Fibroblast of villous mesenchyme (primary cell): ENCODE results near the gene UNC13C. TPM values are rescaled to one million over a fixed set of nuclear protein-coding genes. Genes with fewer than 3 reads are reported as not detected.

Experiments used
- DNase-seq: peaks from one replicate; pipeline ENCODE4 v3.0.0-alpha.2; 2010; ENCODE audit warnings: low read depth
- H3K4me3 ChIP-seq: 2 replicates; pipeline ENCODE4 v1.5.1; 2011; ENCODE audit warnings: low read depth, mild to moderate bottlenecking, low read length
- total RNA-seq: library from RNA; depleted of rRNA; stranded (reverse); fragments of >200 nt; gene quantifications from 2 replicates; pipeline ENCODE4 v1.2.3, GENCODE V29; 2012
- TF ChIP-seq, protein P1 (sequence below): IDR thresholded peaks from 2 replicates; pipeline ENCODE4 v1.5.1; 2012; ENCODE audit warnings: low read depth, mild to moderate bottlenecking, low read length; ENCODE audit not compliant: insufficient read depth

UNC13C gene
- total RNA-seq, 1 donor, result not detected

DNA sequence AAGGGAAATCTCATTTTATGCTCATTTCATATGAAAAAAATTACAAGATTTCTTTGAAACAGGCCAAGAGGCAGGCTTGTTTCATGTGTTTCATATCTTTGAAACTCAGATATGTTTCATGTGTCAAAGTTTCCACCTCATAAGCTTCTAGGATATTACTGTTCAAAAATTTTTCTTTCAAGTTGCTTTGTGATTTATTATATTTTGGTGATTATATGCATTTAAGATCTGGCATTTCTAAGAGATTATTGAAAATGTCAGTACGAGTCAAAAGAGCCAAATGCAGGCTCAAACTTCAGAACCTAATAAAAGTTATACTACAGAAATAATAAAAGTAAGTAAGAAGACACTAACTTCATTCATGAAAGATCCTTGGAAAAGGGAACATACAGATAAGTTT lies 590.1 kb downstream of the UNC13C start:
- no peak overlapping the region for H3K4me3 ChIP-seq
- no peak for DNase-seq
- TF ChIP-seq, protein P1, sequence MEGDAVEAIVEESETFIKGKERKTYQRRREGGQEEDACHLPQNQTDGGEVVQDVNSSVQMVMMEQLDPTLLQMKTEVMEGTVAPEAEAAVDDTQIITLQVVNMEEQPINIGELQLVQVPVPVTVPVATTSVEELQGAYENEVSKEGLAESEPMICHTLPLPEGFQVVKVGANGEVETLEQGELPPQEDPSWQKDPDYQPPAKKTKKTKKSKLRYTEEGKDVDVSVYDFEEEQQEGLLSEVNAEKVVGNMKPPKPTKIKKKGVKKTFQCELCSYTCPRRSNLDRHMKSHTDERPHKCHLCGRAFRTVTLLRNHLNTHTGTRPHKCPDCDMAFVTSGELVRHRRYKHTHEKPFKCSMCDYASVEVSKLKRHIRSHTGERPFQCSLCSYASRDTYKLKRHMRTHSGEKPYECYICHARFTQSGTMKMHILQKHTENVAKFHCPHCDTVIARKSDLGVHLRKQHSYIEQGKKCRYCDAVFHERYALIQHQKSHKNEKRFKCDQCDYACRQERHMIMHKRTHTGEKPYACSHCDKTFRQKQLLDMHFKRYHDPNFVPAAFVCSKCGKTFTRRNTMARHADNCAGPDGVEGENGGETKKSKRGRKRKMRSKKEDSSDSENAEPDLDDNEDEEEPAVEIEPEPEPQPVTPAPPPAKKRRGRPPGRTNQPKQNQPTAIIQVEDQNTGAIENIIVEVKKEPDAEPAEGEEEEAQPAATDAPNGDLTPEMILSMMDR, result no peak

DNA sequence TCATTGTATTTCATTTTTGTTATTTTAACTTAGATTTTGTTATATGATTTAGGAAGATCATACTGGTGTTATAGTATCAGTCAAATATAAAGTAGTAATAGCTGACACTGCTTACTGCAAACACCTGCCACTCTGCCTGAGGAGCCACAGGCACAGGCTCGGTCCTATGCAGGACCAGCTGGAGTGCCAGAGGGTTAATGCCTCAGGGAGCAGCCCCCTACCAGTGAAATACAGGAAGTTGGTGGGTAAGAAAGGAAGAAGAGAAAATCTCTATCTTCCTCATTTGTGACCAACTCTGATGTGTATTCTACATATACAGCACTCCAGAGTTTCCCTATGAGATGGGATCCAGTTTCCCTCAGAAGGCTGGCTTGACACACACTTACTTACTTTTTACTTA lies 593.3 kb downstream of the UNC13C start:
- TF ChIP-seq, protein P1, result no peak
- no peak for DNase-seq

DNA sequence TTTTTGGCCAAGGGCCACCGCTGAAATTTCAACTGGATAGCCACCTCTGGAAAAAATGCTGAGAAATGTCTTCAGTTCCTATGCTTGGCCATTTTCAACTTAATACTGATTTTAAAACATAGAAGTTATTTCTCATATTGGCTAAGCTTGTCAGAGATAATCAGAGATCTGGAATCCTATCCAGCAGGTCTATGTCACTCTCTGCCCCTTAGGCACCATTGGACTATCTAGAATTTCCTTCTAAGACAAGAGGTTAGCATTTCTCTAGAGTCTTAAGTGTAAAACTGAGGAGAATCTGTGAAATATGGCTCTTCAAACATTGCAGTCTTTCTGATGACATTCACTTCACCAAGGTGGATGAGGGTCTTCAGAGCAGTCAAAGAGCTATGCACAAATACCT lies 597.3 kb downstream of the UNC13C start:
- TF ChIP-seq, protein P1, result no peak
- H3K4me3 ChIP-seq, result no peak overlapping the region
- DNase-seq, result no peak

More for the DNA sequence above, 593.3 kb downstream of the UNC13C start:
- no peak overlapping the region for H3K4me3 ChIP-seq

DNA sequence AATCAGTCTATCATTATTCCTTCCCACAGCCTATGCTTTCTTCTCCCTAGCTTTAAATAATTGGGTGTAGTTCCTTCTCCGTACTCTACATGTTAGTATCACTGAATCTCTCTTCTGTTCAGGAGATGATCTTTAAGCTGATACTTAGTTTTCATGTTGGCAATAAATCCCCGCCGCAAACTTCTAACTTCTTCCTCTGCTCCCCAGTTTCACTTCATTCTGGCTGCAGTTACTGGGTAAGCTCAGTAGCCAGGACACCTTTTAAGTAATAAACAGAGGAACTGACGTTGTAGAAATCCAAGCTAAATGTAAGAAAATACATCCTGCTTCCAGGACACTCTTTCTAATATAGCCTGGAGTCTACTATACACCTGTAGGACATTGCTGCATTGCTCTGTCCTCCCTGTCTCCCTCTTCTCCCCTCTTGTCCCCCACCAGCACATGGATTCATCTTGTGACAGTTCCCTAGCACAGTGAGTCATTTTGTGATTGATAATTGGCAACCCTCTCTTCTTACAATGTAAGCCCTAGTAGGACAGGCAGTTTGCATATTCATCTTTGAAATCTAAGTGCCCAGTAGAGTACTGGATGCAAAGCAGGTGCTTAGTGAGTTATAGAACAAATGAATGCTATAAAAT lies 598.2 kb downstream of the UNC13C start:
- no peak overlapping the region for H3K4me3 ChIP-seq
- TF ChIP-seq, protein P1, result no peak
- DNase-seq, result no peak

DNA sequence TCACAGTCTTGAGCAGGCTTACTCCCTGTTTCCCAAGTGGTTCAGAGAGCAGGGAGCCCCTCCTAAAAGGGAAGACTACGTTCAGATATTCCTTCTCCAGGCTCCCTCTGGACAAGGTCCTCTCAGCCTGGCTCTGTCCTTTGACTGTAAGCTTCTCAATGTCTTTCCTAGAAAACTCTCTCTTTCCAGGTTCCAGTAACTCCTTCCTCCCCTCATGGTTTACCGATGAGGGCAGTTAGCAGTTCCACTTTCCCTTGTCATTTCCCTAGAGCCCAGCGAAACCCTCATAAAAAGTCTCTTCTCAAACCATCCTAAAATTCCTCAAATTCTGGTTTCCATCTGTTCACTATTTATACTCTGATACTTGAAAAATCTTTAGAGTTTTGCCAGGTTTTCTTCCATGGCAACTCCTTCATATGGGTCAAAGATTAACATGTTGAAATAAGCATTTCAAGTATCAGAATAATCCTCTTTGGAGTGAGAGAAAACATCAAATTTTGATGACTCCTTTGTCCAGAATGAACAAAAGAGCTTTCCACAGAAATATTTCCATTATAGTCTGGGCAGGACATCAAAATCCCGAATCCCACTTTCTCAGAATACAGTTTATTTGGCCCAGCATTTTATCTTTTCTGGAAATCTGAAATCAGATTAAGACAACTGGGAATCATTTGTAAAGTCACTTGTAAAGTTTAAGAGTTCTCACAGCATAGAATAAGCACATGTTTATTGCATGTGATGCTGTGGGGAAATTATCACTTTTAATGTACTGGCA lies 599.4 kb downstream of the UNC13C start:
- TF ChIP-seq, protein P1, result no peak
- DNase-seq, result no peak
- no peak overlapping the region for H3K4me3 ChIP-seq

DNA sequence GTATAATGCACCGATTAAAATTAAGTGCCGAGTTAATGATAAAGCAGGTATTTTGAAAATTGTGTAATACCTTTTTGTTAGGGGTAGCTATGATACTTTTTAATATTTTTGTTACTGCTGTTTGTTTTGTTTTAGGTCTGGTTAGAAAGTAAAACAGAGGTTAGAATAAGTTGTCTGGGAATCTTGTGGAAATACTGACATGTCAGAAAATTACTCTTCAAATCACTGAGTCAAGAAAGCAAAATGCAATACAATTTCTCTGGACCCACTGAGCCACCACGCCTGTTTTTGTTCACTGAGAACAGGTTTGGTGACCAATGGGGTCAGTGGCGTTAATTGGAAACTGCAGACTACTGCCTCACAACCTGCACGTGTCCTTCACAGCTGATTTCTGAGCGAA lies 601.6 kb downstream of the UNC13C start:
- DNase-seq, result no peak
- no peak overlapping the region for H3K4me3 ChIP-seq
- TF ChIP-seq, protein P1, result no peak
